Neural cell (in vitro differentiated cells): Measurements from ENCODE around the gene LRRC58. TPM values are rescaled to one million over a fixed set of nuclear protein-coding genes. Genes with fewer than 3 reads are reported as not detected.

ENCODE experiments used
- H2AFZ ChIP-seq: fragments of 200-600, 300-800 bp; sonication (generic), shearing (Covaris generic); 2 replicates; pipeline ENCODE4 v1.6.0; 2014; ENCODE audit warnings: low read depth, mild to moderate bottlenecking, antibody characterized with exemption, low read length, moderate library complexity
- H3F3A ChIP-seq: fragments of 200-600 bp; shearing (Covaris generic); 2 replicates; pipeline ENCODE4 v1.6.1; 2016; ENCODE audit warnings: mild to moderate bottlenecking, moderate library complexity, mixed read lengths, antibody characterized with exemption, low read length; ENCODE audit not compliant: insufficient read depth, poor library complexity, severe bottlenecking
- H3K27ac ChIP-seq: fragments of 200-600, 300-800 bp; sonication (generic), shearing (Covaris generic); 2 replicates; pipeline ENCODE4 v1.5.1; 2014; ENCODE audit warnings: mild to moderate bottlenecking, low read length, moderate library complexity
- H3K27me3 ChIP-seq: fragments of 300-800, 200-600 bp; sonication (generic), shearing (Covaris generic); 2 replicates; pipeline ENCODE4 v1.6.0; 2014; ENCODE audit warnings: mild to moderate bottlenecking, low read depth, low read length, moderate library complexity; ENCODE audit not compliant: insufficient read depth
- H3K36me3 ChIP-seq: fragments of 300-800, 200-600 bp; sonication (generic), shearing (Covaris generic); 2 replicates; pipeline ENCODE4 v1.5.1; 2014; ENCODE audit warnings: mild to moderate bottlenecking, antibody characterized with exemption, low read length, moderate library complexity; ENCODE audit not compliant: insufficient read depth
- H3K4me2 ChIP-seq: fragments of 300-800, 200-600 bp; sonication (generic), shearing (Covaris generic); 2 replicates; pipeline ENCODE4 v1.6.0; 2014; ENCODE audit warnings: mild to moderate bottlenecking, low read length
- H3K4me3 ChIP-seq: fragments of 300-800, 200-600 bp; sonication (generic), shearing (Covaris generic); 2 replicates; pipeline ENCODE4 v1.5.1; 2014; ENCODE audit warnings: mild to moderate bottlenecking, low read length, moderate library complexity
- H3K79me2 ChIP-seq: fragments of 200-600 bp; shearing (Covaris generic); replicated peaks from 2 replicates; pipeline ENCODE4 v1.6.0; 2014; ENCODE audit warnings: mild to moderate bottlenecking, low read length, moderate library complexity; ENCODE audit not compliant: insufficient read depth
- H3K9ac ChIP-seq: fragments of 300-800, 200-600 bp; sonication (generic), shearing (Covaris generic); 2 replicates; pipeline ENCODE4 v1.6.1; 2016; ENCODE audit warnings: mild to moderate bottlenecking, low read length, mixed read lengths
- H3K9me2 ChIP-seq: fragments of 200-600 bp; shearing (Covaris generic); 2 replicates; pipeline ENCODE4 v1.6.1; 2016; ENCODE audit warnings: mild to moderate bottlenecking, low read length, mixed read lengths; ENCODE audit not compliant: insufficient read depth
- H3K9me3 ChIP-seq: fragments of 200-600, 300-800 bp; sonication (generic), shearing (Covaris generic); 2 replicates; pipeline ENCODE4 v1.6.1; 2016; ENCODE audit warnings: mild to moderate bottlenecking, mixed run types, low read length, moderate library complexity, mixed read lengths
- H4K20me1 ChIP-seq: fragments of 200-600 bp; shearing (Covaris generic); 2 replicates; pipeline ENCODE4 v1.6.1; 2016; ENCODE audit warnings: mild to moderate bottlenecking, mixed run types; ENCODE audit not compliant: insufficient read depth
- EP300 ChIP-seq: fragments of 450-650 bp; conservative IDR thresholded peaks from 2 replicates; pipeline ENCODE4 v1.6.1; 2014; ENCODE audit warnings: antibody characterized with exemption, mild to moderate bottlenecking, moderate library complexity; ENCODE audit not compliant: poor library complexity, severe bottlenecking
- EZH2 ChIP-seq: fragments of 200-600, 300-800 bp; shearing (Covaris generic), sonication (generic); IDR thresholded peaks from 2 replicates; pipeline ENCODE4 v1.6.1; 2014; ENCODE audit warnings: antibody characterized with exemption, low read length, borderline replicate concordance, mild to moderate bottlenecking; ENCODE audit not compliant: insufficient read depth, poor library complexity, severe bottlenecking
- MXI1 ChIP-seq: fragments of 450-650 bp; conservative IDR thresholded peaks from 2 replicates; pipeline ENCODE4 v1.6.1; 2014; ENCODE audit warnings: antibody characterized with exemption, mild to moderate bottlenecking; ENCODE audit not compliant: poor library complexity, severe bottlenecking
- POLR2AphosphoS5 ChIP-seq: IDR thresholded peaks from 2 replicates; pipeline ENCODE4 v1.6.1; 2012
- RAD21 ChIP-seq: fragments of 450-650 bp; conservative IDR thresholded peaks from 2 replicates; pipeline ENCODE4 v1.6.1; 2014; ENCODE audit warnings: antibody characterized with exemption, mild to moderate bottlenecking, moderate library complexity
- REST ChIP-seq: IDR thresholded peaks from 2 replicates; pipeline ENCODE4 v1.6.1; 2012; ENCODE audit warnings: borderline replicate concordance
- SMC3 ChIP-seq: fragments of 450-650 bp; conservative IDR thresholded peaks from 2 replicates; pipeline ENCODE4 v1.6.1; 2014; ENCODE audit warnings: antibody characterized with exemption, mild to moderate bottlenecking, moderate library complexity; ENCODE audit not compliant: poor library complexity
- TAF1 ChIP-seq: IDR thresholded peaks from 2 replicates; pipeline ENCODE4 v1.6.1; 2012; ENCODE audit warnings: low read depth
- polyA plus RNA-seq: library from polyadenylated mRNA; depleted of rRNA; stranded (reverse); fragments of >200 nt; gene quantifications from 2 replicates; pipeline ENCODE4 v1.2.3, GENCODE V29; 2014
- TF ChIP-seq, protein P1 (sequence below): fragments of 450-650 bp; IDR thresholded peaks from 2 replicates; pipeline ENCODE4 v1.5.1; 2014; ENCODE audit warnings: antibody characterized with exemption, mild to moderate bottlenecking, moderate library complexity; ENCODE audit not compliant: poor library complexity, severe bottlenecking

The LRRC58 gene
- polyA plus RNA-seq, 1 donor from 2014 or later, result 7.8 TPM

- TF ChIP-seq MXI1 (no peak), TAF1 (no peak), EZH2 (no peak), RAD21 (no peak), EP300 (no peak), REST (no peak)
- TF ChIP-seq, protein P1, sequence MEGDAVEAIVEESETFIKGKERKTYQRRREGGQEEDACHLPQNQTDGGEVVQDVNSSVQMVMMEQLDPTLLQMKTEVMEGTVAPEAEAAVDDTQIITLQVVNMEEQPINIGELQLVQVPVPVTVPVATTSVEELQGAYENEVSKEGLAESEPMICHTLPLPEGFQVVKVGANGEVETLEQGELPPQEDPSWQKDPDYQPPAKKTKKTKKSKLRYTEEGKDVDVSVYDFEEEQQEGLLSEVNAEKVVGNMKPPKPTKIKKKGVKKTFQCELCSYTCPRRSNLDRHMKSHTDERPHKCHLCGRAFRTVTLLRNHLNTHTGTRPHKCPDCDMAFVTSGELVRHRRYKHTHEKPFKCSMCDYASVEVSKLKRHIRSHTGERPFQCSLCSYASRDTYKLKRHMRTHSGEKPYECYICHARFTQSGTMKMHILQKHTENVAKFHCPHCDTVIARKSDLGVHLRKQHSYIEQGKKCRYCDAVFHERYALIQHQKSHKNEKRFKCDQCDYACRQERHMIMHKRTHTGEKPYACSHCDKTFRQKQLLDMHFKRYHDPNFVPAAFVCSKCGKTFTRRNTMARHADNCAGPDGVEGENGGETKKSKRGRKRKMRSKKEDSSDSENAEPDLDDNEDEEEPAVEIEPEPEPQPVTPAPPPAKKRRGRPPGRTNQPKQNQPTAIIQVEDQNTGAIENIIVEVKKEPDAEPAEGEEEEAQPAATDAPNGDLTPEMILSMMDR, result no peak
- Histone ChIP-seq H3K9me2 (no peaks in the 10 kb centered on the region), H3K79me2 (no peaks in the 10 kb centered on the region), H3K27ac (no peak overlapping the region), H3F3A (no peaks in the 10 kb centered on the region), H3K9ac (no peak overlapping the region), H3K27me3 (peaks cover 27% of the 10 kb centered on the region), H3K36me3 (no peaks in the 10 kb centered on the region), H2AFZ (no peak overlapping the region), H4K20me1 (no peaks in the 10 kb centered on the region), H3K4me3 (no peak overlapping the region), H3K9me3 (peaks cover 3% of the 10 kb centered on the region), H3K4me2 (no peak overlapping the region)
Measured at GRCh38 chr3:120286465-120286864, 62.7 kb downstream of the LRRC58 start.

GRCh38 chr3:120285508-120285841 lies 63.7 kb downstream of the LRRC58 start:
- Histone ChIP-seq H3K27me3 (peaks cover 27% of the 10 kb centered on the region), H2AFZ (no peak overlapping the region), H3F3A (no peaks in the 10 kb centered on the region), H3K4me3 (no peak overlapping the region), H3K9me2 (no peaks in the 10 kb centered on the region), H3K27ac (no peak overlapping the region), H3K79me2 (no peaks in the 10 kb centered on the region), H3K9ac (no peak overlapping the region), H3K4me2 (no peak overlapping the region), H3K9me3 (peaks cover 3% of the 10 kb centered on the region), H3K36me3 (no peaks in the 10 kb centered on the region), H4K20me1 (no peaks in the 10 kb centered on the region)
- TF ChIP-seq SMC3 (no peak), RAD21 (no peak), TAF1 (no peak), EZH2 (no peak), POLR2AphosphoS5 (no peak), EP300 (no peak)
